HCT116 (cell line): ENCODE results near the gene VTI1B. TPM values are rescaled to one million over a fixed set of nuclear protein-coding genes. Genes with fewer than 3 reads are reported as not detected.

Source experiments
- ATAC-seq: fragments of 200-7000 bp; cut with Tn5 transposase; 2 replicates; pipeline ENCODE4 v1.9.1; 2020; ENCODE audit warnings: mild to moderate bottlenecking, moderate library complexity
- BruUV-seq: library from RNA; stranded (reverse); fragments of 400-500 nt; replicated peaks from 2 replicates; lab custom pipeline; 2021; lab: Mats Ljungman, UMichigan
- CTCF ChIA-PET: fragments of 300-600 bp; sonication (Branson Sonifier 250); formaldehyde crosslinking; loops from one replicate; lab custom pipeline; 2021; ENCODE audit warnings: antibody characterized with exemption; lab: Charles Lee
- POLR2A ChIA-PET: fragments of 300-600, 350-600 bp; sonication (Branson Sonifier 250); formaldehyde crosslinking; loops from one replicate; lab custom pipeline; 2021; ENCODE audit warnings: antibody characterized with exemption; lab: Charles Lee
- RAD21 ChIA-PET, 2 experiments: fragments of 300-600 bp; sonication (Branson Sonifier 250); formaldehyde crosslinking; loops; one replicate each; lab custom pipeline; 2023; ENCODE audit warnings: low total read pairs in 2 of 2; ENCODE audit not compliant: uncharacterized antibody in 2 of 2, unreplicated experiment in 2 of 2, low non-redundant PET in 1 of 2; lab: Charles Lee
- DNase-seq: peaks from one replicate; pipeline ENCODE4 v3.0.0-alpha.2; 2010; ENCODE audit warnings: low read depth, low spot score
- H2AFZ ChIP-seq: fragments of 200-600 bp; shearing (Covaris generic), sonication (generic); 2 replicates; pipeline ENCODE4 v1.6.1; 2017; ENCODE audit warnings: low read depth, mixed run types, mixed read lengths, antibody characterized with exemption, low read length; ENCODE audit not compliant: poor library complexity, severe bottlenecking
- H3K27ac ChIP-seq: 2 replicates; pipeline ENCODE4 v1.5.1; 2012; ENCODE audit warnings: low read depth, low read length
- H3K27me3 ChIP-seq: fragments of 200-600 bp; sonication (generic); 2 replicates; pipeline ENCODE4 v1.6.1; 2016; ENCODE audit warnings: mixed run types, low read length, mixed read lengths; ENCODE audit not compliant: insufficient read depth
- H3K36me3 ChIP-seq, 2 experiments: fragments of 200-500 bp in 1 of 2; fragments of 200-600 bp in 1 of 2; sonication (Bioruptor generic) in 1 of 2; sonication (generic) in 1 of 2; 2 replicates each; pipeline versions ENCODE4 v1.5.1 to v1.6.1; 2014 to 2016; ENCODE audit warnings: low read length in 2 of 2, inconsistent platforms in 1 of 2, mixed read lengths in 1 of 2, mixed run types in 1 of 2; ENCODE audit not compliant: insufficient read depth in 2 of 2, control insufficient read depth in 1 of 2
- H3K4me1 ChIP-seq, 2 experiments: fragments of 200-600 bp in 1 of 2; sonication (generic) in 1 of 2; 2 replicates each; pipeline versions ENCODE4 v1.5.1 to v1.6.1; 2012 to 2017; ENCODE audit warnings: low read length in 2 of 2, inconsistent platforms in 1 of 2, mild to moderate bottlenecking in 1 of 2, mixed read lengths in 1 of 2, mixed run types in 1 of 2, moderate library complexity in 1 of 2; ENCODE audit not compliant: insufficient read depth in 2 of 2, control insufficient read depth in 1 of 2
- H3K4me2 ChIP-seq: fragments of 200-600 bp; sonication (generic); 2 replicates; pipeline ENCODE4 v1.6.1; 2017; ENCODE audit warnings: mixed run types, low read length, mixed read lengths
- H3K4me3 ChIP-seq, 2 experiments: fragments of 200-600 bp in 1 of 2; sonication (generic) in 1 of 2; replicated peaks in 1 of 2; 2 replicates each; pipeline ENCODE4 v1.5.1; 2011 to 2016; ENCODE audit warnings: low read length in 2 of 2, control low read depth in 1 of 2, low read depth in 1 of 2, mild to moderate bottlenecking in 1 of 2, mixed read lengths in 1 of 2, mixed run types in 1 of 2
- H3K79me2 ChIP-seq: fragments of 200-600 bp; sonication (generic); 2 replicates; pipeline ENCODE4 v1.6.1; 2017; ENCODE audit warnings: mild to moderate bottlenecking, mixed run types, low read length, moderate library complexity, mixed read lengths; ENCODE audit not compliant: insufficient read depth
- H3K9ac ChIP-seq: fragments of 200-600 bp; sonication (generic); 2 replicates; pipeline ENCODE4 v1.6.1; 2016; ENCODE audit warnings: low read length, mixed read lengths
- H3K9me2 ChIP-seq: fragments of 200-600 bp; sonication (generic), shearing (Covaris generic); 2 replicates; pipeline ENCODE4 v1.6.1; 2017; ENCODE audit warnings: mixed run types, mild to moderate bottlenecking, moderate library complexity; ENCODE audit not compliant: insufficient read depth
- H3K9me3 ChIP-seq, 2 experiments: fragments of 200-500 bp in 1 of 2; fragments of 200-600 bp in 1 of 2; sonication (Bioruptor generic) in 1 of 2; sonication (generic) in 1 of 2; 2 replicates each; pipeline ENCODE4 v1.6.1; 2014 to 2017; ENCODE audit warnings: low read length in 2 of 2, mixed read lengths in 2 of 2, inconsistent platforms in 1 of 2, low read depth in 1 of 2, mild to moderate bottlenecking in 1 of 2, mixed run types in 1 of 2, moderate library complexity in 1 of 2; ENCODE audit not compliant: control insufficient read depth in 1 of 2, insufficient read depth in 1 of 2
- H4K20me1 ChIP-seq: fragments of 200-600 bp; sonication (generic), shearing (Covaris generic); 2 replicates; pipeline ENCODE4 v1.6.1; 2017; ENCODE audit warnings: mixed run types, mild to moderate bottlenecking, moderate library complexity; ENCODE audit not compliant: insufficient read depth
- CEBPB ChIP-seq: IDR thresholded peaks from 2 replicates; pipeline ENCODE4 v1.6.1; 2012; ENCODE audit warnings: low read depth
- EGR1 ChIP-seq: IDR thresholded peaks from 2 replicates; pipeline ENCODE4 v1.6.1; 2012; ENCODE audit warnings: low read depth
- EZH2phosphoT487 ChIP-seq: fragments of 200-600 bp; IDR thresholded peaks from 2 replicates; pipeline ENCODE4 v1.6.1; 2018; ENCODE audit warnings: antibody characterized with exemption, borderline replicate concordance
- RAD21 ChIP-seq: IDR thresholded peaks from 2 replicates; pipeline ENCODE4 v1.6.1; 2012; ENCODE audit warnings: low read depth, mild to moderate bottlenecking
- YY1 ChIP-seq: IDR thresholded peaks from 2 replicates; pipeline ENCODE4 v1.6.1; 2011; ENCODE audit warnings: low read length, low read depth, moderate library complexity, mild to moderate bottlenecking; ENCODE audit not compliant: insufficient replicate concordance; ENCODE audit errors: extremely low read depth
- intact Hi-C: fragments of 100-400 bp; cut with micrococcal nuclease; formaldehyde crosslinking; loops from 2 replicates; pipeline ENCODE4 v1.10.0; 2022
- total RNA-seq: library from RNA; stranded (reverse); gene quantifications from one replicate; pipeline ENCODE4 v1.2.1, GENCODE V29; 2021; ENCODE audit not compliant: unreplicated experiment
- TF ChIP-seq, protein P1 (sequence below): IDR thresholded peaks from 2 replicates; pipeline ENCODE4 v1.6.1; 2012
- TF ChIP-seq, protein P2 (sequence below): IDR thresholded peaks from 2 replicates; pipeline ENCODE4 v1.6.1; 2012
- TF ChIP-seq, protein P3 (sequence below): IDR thresholded peaks from 2 replicates; pipeline ENCODE4 v1.6.1; 2011; ENCODE audit warnings: mild to moderate bottlenecking, low read length, moderate library complexity; ENCODE audit not compliant: insufficient replicate concordance; ENCODE audit errors: extremely low read depth

The VTI1B gene
- total RNA-seq, 1 experiment from 2014 or later: 86.3 TPM

DNA sequence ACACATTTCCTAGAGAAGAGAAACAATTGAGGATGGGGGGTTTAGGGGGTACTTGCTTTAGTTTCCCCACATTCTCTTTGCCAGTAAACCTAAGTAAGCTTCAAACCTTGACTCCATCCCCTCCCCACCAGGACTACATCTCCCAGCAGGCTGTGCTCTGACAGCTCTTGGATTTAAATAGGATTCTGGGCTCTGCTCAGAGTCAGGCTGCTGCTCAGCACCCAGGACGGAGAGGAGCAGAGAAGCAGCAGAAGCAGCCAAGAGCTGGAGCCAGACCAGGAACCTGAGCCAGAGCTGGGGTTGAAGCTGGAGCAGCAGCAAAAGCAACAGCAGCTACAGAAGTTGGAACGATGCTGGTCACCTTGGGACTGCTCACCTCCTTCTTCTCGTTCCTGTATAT lies 47.9 kb upstream of the VTI1B start:
- no peaks in the 10 kb centered on the region for H3K36me3 ChIP-seq
- H3K79me2 ChIP-seq: no peaks in the 10 kb centered on the region
- H3K27ac ChIP-seq: no peak overlapping the region
- ATAC-seq: no peak
- intact Hi-C loops: no loop called here
- no peaks in the 10 kb centered on the region for H3K9me2 ChIP-seq
- POLR2A ChIA-PET: no interaction called here
- H3K4me3 ChIP-seq: no peak overlapping the region
- H3K27me3 ChIP-seq: peaks cover 6% of the 10 kb centered on the region; the same call in 1 of the 2 replicates
- RAD21 ChIA-PET: no interaction called here
- H3K9ac ChIP-seq: no peak overlapping the region
- CTCF ChIA-PET: interaction anchor here (1.1 kb wide), 1 partner anchor 18 kb away, joined by 3 read pairs; no protein-coding TSS in a partner anchor
- TF ChIP-seq EZH2phosphoT487 (no peak), EGR1 (no peak), YY1 (no peak), RAD21 (no peak), CEBPB (no peak)
- TF ChIP-seq, protein P1, sequence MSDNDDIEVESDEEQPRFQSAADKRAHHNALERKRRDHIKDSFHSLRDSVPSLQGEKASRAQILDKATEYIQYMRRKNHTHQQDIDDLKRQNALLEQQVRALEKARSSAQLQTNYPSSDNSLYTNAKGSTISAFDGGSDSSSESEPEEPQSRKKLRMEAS: no peak
- TF ChIP-seq, protein P2, sequence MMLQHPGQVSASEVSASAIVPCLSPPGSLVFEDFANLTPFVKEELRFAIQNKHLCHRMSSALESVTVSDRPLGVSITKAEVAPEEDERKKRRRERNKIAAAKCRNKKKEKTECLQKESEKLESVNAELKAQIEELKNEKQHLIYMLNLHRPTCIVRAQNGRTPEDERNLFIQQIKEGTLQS: no peak
- TF ChIP-seq, protein P3, sequence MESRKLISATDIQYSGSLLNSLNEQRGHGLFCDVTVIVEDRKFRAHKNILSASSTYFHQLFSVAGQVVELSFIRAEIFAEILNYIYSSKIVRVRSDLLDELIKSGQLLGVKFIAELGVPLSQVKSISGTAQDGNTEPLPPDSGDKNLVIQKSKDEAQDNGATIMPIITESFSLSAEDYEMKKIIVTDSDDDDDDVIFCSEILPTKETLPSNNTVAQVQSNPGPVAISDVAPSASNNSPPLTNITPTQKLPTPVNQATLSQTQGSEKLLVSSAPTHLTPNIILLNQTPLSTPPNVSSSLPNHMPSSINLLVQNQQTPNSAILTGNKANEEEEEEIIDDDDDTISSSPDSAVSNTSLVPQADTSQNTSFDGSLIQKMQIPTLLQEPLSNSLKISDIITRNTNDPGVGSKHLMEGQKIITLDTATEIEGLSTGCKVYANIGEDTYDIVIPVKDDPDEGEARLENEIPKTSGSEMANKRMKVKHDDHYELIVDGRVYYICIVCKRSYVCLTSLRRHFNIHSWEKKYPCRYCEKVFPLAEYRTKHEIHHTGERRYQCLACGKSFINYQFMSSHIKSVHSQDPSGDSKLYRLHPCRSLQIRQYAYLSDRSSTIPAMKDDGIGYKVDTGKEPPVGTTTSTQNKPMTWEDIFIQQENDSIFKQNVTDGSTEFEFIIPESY: no peak
- H4K20me1 ChIP-seq: no peaks in the 10 kb centered on the region
- no peaks in the 10 kb centered on the region for H3K4me1 ChIP-seq
- no peak overlapping the region for H3K4me2 ChIP-seq
- no TSS peak for BruUV-seq
- H2AFZ ChIP-seq: no peak overlapping the region
- no peaks in the 10 kb centered on the region for H3K9me3 ChIP-seq
- DNase-seq: no peak
